Stimulated activated CD4-positive, alpha-beta T cell treated with anti-CD3 and anti-CD28 coated beads, Interleukin-4, amount 100 ng/mL, for 48 hours (primary cell): ENCODE data around the gene IFITM1.
A peak's percentile ranks its signal among the peaks of the same experiment; 100 is the strongest.
"Not testable (repeated sequence)": the region's sequence is repeated elsewhere in the genome, so short reads cannot be mapped to it uniquely, and the experiment has no call there.

Source experiments
- DNase-seq, 2 donors: peaks; one replicate each; pipeline ENCODE4 v3.0.0-alpha.2; 2020; ENCODE audit warnings: low read depth in 2 of 2

IFITM1 gene

DNA sequence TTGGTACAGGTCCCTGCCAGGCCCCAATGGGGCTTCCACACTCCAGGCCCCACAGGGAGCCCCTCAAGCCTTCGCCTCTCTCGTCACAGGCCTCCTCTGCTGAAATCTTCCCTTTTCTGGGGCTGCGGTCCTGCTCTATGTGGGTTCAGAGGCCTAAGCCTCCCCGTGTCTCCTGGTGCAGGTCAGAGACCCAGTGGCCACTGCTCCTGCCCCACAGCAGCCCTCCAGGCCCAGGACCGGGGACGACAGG lies 12.7 kb downstream of the IFITM1 start:
- no peak for DNase-seq

- DNase-seq: peak in 1 of 2 donors; percentile 54
Observed at GRCh38 chr11:326842-327580, 13.2 kb downstream of the IFITM1 start.

DNA sequence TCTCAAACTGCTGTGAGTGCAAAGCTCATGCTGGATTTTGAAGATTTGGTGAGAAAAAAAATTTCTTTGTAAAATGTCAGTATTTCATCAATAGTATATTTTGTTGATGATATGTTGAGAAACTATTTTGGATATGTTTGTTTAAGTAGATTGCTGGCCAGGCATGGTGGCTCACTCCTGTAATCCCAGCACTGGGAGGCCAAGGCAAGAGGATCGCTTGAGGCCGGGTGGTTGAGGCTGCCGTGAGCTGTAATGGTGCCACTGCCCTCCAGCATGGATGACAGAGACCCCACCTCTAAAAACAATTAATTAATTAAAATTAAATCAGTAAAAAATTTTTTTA lies 13.7 kb downstream of the IFITM1 start:
- DNase-seq: no peak

DNA sequence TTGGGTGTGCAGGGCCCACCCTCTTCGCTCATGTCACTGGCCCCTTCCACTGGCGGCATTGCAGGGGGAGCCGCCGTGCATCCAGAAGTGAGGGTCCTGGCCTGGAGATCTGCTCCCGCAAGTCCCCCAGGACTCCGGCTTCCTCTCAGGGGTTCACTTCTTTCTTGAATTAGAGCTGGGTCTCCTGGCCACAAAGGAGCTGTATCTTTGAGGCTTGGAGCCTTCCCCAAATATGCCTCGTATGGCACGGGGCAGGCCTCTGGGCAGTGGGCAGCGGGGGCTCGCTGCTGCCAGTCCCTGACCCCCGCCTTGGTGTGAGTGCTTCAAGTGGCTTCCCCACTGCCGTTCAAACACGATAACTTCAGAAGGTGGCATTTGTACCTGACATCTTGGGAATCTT lies 14.2 kb downstream of the IFITM1 start:
- DNase-seq: no peak

DNA sequence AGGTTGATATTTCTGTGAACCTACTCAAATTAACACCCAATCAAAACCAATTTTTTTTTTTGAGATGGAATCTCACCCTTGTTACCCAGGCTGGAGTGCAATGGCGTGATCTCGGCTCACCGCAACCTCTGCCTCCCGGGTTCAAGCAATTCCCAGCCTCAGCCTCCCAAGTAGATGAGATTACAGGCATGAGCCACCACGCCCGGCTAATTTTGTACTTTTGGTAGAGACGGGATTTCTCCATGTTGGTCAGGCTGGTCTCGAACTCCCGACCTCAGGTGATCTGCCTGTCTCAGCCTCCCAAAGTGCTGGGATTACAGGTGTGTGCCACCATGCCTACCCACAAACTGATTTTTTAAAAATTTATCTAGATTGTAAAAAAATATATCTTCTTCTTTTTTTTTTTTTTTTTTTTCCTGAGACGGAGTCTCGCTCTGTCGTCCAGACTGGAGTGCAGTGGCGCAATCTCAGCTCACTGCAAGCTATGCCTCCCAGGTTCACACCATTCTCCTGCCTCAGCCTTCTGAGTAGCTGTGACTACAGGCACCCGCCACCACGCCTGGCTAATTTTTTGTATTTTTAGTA lies 14.8 kb downstream of the IFITM1 start:
- not testable (repeated sequence) for DNase-seq

DNA sequence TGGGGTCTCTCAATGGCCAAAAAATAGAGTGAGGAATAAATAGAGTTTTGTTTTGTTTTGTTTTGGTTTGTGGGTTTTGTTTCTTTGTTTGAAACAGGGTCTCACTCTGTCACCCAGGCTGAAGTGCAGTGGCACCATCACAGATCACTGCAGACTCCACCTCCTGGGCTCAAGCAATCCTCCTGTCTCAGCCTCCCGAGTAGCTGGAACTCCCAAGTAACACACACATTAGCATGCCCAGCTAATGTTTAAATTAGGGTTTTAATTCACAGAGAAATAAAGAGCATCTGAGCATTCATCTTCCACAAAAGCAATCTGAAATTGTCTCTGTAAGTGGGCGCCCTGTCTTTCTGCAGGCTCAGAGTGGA lies 16.0 kb downstream of the IFITM1 start:
- DNase-seq: no peak

GRCh38 chr11:330307-330693 lies 16.5 kb downstream of the IFITM1 start:
- DNase-seq: no peak

- no peak for DNase-seq
Observed at GRCh38 chr11:330694-331357, 17.0 kb downstream of the IFITM1 start.

- no peak for DNase-seq
Observed at GRCh38 chr11:331358-332060, 17.7 kb downstream of the IFITM1 start.

DNA sequence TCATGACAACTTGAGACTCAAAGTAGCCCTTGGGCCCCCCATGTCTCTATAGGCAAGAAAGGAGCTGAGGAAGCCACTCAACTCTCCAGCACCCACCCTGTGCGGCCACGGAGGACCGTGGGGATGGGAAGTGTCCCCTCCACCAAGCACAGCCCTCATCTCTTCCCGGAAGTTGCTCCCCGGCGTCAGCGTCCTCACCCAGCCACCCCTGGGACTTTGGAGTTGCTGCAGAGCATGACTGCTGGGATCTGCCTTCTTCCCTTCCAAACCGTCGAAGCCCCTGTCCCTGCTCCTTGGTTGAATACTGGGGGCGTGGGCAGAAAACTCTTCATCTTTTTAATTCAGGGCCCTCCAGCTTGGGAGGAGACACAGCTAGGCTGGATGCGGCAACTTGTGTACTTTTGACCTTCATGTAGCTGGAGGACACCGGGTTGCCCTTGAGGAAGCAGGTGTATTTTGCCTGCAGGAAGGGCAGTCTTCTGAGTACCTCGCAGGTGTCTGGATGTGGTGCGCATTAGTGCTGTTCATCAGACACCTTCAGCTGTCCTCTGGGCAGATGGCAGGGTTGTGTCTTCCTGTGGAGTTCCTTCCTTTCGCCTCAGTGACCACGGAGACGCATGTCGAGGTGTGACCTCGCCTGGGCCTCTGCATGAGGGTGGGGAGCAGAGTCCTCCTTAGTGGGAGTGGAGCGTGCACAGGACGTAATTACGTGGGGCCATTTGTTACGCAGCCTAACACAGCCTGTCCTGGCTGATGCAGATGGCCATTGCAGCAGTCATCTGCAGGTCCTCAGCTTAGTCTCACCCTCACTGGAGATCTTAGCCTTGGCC lies 19.0 kb downstream of the IFITM1 start:
- no peak for DNase-seq

GRCh38 chr11:333616-334263 lies 19.9 kb downstream of the IFITM1 start:
- DNase-seq: not testable (repeated sequence)

DNA sequence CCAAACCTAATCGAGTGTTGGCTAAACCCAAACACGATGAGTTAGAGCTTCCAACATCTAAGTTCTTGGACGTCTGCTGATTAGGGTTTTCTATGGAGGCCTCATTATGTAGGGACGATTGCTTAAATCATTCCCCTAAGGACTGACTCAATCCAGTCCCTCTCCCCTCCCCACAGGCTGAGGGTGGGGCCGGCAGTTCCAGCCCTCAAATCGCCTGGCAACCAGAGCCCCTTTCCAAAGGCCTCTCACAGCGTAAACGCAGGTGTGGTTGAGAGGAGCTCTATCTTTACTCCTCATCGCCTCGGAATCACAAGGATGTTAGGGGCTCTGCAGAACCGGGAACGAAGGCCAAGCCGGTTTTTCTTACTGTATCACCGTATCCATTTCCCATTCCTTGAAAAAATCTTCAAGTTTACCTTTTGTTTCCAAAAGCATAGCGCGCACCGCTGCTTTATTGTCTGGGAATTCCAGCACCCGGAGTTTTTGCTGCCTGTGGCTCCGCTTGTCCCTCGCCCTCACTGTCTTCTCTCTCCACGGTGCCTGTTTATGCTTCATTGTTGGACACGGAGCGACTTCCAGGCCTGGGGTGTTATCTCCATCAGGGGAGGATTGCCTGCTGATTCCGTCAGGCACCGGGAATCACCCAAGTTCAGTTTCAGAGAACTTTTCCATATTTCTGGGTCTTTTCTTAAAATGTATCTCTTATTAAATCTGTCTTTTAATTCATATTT lies 20.6 kb downstream of the IFITM1 start:
- no peak for DNase-seq

- DNase-seq: no peak
Observed at GRCh38 chr11:335779-336658, 22.2 kb downstream of the IFITM1 start.

GRCh38 chr11:336659-337198 lies 22.9 kb downstream of the IFITM1 start:
- no peak for DNase-seq

DNA sequence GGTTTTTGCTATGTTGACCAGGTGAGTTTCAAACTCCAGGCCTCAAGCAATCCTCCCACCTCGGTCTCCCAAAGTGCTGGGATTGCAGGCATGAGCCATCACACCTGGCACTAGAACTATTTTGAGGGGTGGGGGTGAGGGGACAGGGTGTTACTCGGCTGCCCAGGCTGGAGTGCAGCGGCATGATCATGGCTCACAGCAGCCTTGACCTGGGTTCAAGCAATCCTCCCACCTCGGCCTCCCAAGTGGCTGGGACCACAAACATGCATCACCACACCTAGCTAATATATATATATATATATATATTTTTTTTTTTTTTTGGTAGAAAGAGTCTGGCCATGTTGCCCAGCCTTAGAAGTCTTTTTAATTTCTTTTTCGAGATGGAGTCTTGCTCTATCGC lies 23.9 kb downstream of the IFITM1 start:
- DNase-seq: no peak

- DNase-seq: no peak
Observed at GRCh38 chr11:339963-340362, 26.1 kb downstream of the IFITM1 start.

DNA sequence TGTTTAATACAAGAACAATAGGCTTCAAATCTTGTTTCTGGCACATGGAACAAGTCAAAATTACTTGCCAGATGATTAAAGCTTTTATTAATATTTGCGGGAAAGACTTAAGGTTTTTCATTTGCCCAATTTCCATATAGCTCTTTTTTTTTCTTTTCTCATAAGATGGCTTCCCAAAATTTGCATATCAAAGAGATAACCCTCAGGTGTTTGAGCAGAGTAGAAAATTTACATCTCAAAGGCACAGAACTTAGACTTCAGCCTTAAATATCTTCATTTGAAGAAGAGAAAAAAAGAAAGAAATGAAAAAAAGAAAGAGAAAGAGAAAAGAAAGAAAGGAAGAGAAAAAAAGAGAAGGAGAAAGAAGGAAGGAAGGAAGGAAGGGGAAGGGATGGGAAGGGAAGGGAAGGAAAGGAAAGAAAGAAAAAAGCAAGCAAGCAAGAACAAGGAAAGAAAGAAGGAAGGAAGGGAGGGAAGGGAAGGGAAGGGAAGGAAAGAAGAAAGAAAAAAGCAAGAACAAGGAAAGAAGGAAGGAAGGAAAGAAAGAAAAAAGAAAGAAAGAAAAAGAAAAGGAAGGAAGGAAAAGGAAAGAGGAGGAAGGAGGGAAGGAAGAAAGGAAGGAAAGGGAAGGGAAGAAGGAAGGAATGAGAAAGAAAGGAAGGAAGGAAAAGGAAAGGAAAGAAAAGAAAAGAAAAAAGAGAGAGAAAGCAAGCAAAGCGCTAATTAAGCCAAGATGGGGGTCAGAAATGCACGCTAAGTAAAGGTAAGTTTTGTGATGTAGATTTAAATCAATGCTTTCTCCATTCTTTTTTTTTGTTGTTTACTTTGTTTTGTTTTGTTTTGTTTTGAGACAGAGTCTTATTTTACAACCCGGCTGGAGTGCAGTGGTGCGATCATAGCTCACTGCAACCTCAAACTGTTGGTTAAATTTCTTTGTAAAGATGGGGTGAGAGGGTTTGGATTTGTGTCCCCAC lies 27.0 kb downstream of the IFITM1 start:
- no peak for DNase-seq

DNA sequence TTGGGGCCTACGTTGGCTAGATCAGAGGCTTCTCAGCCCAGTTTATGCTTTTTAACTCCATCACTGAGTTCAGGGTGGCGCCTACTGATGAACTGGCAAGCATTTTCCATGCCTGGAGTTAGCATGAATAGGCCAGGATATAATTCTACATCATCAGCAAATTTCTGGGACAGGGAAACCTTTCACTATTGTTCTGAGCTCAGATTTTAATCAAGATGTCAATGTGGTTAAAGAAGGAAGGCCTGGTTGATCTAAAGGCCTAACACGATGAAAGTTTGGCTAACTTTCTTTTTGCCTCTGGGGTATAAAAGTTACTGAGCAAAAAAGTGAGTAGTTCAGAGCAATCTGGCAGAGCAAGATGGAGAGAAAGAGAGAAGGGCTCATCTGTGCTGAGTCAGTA lies 28.5 kb downstream of the IFITM1 start:
- no peak for DNase-seq
